ENCODE data around the gene C11orf54.
"Not testable (repeated sequence)": the region's sequence is repeated elsewhere in the genome, so short reads cannot be mapped to it uniquely, and the experiment has no call there.

Gene C11orf54

DNA sequence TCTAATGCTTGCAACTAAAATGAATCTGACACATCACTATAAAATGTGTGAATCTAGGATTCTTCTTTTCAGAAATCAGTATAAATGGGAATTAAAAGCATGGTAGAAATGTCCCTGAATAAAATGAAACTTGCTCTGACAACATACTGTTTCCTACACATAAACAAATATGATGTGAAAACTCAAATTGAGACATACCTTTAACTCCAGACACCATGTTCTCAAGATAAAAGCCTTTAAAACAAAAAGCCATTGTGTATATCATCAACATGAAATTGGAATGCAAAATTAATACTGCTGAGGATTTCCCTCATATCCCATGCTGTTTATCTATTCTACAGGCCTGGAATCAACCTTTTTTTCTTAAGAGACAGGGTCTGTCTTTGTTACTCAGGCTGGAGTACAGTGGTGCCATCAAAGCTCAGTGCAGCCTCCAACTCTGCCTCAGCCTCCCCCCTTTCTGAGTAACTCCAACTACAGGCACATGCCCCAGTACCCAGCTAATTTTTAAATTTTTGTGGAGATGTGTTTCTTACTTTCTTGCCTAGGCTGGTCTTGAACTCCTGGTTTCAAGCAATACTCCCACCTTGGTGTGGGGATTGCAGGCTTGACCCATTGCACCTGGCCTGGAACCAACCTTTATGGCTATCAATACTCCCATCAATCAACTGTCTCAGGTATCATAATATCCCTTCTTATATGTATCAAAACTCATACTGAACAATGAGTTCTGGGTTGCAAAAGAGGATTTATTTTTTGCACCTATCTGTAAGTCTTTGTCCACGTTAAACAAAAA is 6.8 kb upstream of the C11orf54 start:
- DNase-seq, result no peak

DNA sequence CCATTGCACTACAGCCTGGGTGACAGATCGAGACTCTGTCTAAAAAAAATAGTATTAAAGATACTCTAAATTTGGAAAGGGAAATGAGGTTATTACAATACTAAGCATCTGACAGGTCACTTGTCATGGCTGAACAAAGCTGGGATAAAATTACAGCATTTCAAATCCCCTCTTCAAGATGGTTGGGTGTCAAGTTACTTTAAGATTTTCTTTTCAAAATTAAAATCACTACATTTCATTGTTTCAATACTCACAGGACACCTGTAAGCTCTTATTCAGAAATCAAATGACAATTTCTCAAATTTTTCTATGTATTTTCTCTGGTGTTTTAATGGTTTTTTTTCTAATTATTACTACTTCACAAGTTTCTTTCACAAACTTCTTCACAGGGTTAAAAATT is 5.8 kb upstream of the C11orf54 start:
- DNase-seq, result no peak

DNA sequence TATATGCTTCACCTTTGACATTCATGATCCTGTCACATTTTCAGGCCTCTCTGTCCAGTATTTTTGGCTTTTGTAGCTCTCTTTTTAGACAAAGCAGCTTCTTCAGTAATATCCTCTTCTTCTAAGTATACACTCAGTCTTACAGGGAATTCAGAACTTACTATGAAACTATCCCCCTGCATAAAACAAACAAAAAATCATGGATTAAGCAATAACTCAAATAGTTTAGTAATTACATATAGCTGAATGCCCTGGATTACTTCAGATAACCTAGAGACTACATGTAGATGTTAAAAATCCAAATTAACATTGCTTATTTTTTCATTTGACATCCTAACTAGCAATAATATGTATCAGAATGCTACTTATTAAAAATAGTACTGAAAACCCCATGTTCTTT is 5.3 kb upstream of the C11orf54 start:
- DNase-seq, result no peak

DNA sequence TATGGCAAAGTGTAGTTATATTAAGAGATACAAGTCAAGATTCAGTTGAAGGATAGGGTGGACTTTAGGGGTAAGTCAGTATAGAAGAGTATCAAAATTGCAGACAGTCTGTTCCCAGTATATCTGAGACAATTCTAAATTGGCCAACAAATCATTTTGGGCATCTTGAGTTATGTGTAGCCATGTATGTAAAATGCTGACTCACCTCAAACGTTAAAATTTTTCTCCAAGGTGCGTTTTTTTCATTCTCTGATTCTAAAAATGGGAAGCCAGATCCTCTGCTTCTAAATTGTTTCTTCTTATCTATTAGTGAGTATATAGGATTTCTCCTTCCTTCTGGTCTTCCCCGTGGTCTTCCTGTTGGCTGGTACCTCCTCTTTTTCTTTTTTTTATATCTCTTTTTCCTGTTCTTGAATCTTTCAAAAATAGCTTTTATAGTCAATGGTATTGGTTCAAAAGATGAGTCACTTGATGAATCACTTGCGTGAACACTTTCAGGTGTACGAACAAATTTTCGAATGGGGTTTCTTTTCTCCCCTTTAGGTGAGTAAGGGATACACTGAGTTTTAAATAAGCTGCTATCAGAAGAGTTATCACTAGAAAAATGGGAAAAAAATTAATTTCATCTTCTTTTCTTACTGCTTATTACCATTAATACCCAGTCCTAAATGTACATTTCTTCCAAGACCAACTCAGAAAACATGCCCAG is 3.4 kb upstream of the C11orf54 start:
- DNase-seq, result no peak

DNA sequence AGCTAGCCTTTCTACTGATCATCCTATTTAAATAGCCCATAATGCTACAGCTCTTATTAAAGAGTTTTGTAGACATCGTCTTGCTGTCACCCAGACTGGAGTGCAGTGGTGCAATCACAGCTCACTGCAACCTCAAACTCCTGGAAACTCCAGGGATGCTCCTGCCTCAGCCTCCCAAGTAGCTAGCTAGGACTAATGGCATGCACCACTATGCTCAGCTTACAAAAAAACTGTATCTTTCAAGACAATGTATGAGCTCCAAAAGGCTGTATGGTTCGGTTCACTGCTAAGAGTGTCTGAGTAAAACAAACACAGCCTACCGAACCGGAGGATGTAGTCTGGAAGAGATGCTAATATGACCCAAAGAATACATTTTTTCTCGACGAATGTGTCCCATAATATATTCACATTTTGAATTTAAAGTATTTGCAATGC is 2.8 kb upstream of the C11orf54 start:
- no peak for DNase-seq

DNA sequence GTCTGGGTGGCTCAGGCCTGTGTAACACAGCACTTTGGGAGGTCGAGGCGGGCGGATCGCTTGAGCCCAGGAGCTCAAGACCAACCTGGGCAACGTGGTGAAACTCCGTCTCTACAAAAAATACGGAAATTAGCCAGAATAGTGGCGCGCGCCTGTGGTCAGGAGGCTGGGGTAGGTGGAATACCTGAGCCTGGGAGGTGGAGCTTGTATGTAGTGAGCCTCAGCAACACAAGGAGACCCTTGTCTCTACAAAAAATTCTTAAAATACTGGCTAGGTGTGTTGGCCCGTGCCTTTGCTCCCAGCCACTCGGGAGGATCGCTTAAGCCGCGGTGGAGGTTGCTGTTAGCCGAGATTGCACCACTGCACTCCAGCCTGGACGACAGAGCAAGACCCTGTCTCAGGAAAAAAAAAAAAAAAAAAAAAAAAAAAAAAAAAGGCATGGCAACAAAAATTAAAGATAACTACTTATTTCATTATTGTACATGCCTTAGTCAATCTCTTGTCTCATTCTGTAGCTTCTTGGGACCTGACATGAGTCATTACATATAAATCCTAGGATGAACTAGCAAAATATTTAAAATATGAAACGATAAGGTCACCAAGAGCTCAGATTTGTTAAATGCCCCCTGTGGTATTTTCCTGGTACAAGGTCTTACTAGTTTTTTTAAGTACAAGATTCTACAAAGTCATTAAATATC is 1.3 kb upstream of the C11orf54 start:
- peak; percentile 35 for DNase-seq

DNA sequence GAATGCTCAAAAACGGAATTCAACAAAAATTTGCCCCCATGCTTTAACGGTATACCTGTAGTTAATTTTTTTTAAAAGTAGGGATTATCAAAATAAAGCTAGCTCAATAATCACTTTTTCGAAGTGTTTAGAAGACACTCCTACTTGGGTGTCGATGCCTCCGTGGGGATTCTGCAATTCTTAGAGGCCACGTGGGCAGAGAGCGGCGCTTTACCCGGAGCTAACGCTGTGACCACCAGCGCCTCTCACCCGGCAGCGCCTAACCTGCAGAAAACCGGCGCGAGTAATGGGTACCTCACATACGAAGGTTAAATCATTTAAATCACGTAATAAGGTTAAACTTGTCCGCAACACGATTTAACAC is 760 bp upstream of the C11orf54 start:
- peak; percentile 35 for DNase-seq

DNA sequence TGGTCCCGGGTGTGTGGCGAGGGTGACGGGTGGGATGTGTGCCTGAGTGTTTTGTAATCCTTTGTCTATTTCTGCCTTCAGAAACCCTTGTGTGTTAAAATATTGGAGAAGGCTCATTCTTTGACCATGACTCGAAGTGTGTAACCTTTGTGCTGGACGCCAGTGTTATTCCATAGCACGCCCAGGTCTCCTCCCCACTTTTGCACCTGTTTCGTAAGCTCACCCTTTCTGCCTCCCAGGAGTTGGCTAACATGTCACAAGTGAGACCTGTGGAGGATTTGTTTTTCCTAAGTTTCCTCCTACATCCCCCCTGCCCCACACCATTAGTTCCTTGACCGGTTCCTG is 382 bp downstream of the C11orf54 start:
- no peak for DNase-seq

DNA sequence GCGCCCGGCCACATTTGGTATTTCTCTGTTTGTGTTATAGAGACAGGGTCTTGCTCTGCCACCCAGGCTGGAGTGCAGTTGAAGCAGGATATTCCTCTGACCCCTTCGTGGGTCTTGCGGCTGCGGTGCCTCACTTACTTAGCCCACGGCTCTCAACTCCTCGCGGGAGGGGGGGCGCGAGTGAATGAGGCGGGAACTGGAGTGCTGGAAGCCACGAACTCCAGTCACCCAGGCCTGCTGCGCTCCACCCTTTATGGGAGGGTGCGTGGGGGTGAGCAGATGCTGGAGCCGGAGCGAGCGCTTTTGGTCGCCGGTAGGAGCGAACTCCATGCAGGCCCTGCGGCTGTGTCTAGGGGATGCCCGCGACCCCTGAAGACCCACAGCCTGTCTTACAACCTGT is 1.8 kb downstream of the C11orf54 start:
- no peak for DNase-seq

DNA sequence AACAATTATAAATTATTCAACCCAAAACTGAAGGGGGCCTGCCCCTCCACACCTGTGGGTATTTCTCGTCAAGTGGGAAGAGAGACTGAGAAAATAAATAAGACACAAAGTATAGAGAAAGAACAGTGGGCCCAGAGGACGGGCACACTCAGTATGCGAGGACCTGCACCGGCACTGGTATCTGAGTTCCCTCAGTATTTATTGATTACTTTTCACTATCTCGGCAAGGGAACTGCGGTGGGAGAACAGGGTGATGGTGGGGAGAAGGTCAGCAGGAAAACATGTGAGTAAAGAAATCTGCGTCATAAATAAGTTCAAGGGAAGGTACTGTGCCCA is 3.2 kb downstream of the C11orf54 start:
- DNase-seq, result no peak

DNA sequence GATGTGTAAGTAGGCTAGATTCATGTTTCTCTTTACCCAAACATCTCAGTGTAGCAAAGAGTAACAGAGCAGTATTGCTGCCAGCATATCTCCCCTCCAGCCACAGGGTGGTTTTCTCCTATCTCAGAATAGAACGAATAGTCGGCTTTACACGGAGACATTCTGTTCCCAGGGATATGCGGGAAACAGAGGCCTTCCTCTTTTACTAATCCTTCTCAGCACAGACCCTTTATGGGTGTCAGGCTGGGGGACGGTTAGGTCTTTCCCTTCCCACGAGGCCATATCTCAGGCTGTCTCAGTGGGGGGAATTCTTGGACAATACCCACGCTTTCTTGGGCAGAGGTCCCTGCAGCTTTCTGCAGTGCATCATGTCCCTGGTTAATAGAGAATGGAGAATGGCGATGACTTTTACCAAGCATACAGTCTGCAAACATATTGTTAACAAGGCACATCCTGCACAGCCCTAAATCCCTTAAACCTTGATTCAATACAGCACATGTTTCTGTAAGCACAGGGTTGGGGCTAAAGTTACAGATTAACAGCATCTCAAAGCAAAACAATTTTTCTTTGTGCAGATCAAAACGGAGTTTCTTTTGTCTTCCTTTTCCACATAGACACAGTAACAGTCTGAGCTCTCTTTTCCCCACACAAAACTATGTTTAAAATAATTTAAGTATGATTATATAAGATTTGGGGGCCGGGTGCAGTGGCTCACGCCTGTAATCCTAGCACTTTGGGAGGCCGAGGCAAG is 3.7 kb downstream of the C11orf54 start:
- DNase-seq, result not testable (repeated sequence)

DNA sequence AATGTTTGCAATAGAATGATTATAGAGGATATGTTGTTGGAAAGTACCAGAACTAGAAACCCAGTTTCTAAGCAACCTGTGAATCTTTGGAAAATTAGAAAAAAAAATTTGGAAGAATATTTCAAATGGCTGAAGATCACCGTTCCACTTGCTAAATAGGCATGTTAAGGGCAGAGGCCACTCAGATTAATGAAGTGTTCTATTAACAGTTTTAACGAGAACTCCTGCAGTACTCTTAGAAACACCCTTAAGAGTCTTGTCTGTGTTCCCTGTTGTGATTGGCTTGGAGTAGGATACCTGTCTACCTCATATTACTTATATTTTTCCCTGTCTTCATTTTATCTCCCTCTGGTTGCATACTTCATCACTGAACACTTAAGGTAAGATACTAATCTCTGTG is 4.6 kb downstream of the C11orf54 start:
- no peak for DNase-seq

DNA sequence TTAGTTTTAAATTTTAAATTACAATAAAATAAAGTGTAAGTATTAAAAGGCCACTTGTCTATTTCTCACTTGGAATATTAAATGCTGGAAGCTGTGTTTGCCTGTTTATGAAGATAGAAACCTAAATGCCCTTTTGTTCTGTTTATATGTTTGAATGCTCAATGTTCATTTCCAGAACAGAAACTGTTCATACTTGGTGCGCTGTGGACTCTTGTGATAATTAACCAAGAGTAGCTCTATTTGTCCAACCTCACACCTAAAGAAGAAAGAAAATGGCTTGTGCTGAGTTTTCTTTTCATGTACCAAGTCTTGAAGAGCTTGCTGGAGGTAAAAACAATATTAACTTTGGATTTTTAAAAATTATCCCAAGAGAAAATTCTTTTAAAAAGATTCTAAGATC is 5.7 kb downstream of the C11orf54 start:
- DNase-seq, result no peak

DNA sequence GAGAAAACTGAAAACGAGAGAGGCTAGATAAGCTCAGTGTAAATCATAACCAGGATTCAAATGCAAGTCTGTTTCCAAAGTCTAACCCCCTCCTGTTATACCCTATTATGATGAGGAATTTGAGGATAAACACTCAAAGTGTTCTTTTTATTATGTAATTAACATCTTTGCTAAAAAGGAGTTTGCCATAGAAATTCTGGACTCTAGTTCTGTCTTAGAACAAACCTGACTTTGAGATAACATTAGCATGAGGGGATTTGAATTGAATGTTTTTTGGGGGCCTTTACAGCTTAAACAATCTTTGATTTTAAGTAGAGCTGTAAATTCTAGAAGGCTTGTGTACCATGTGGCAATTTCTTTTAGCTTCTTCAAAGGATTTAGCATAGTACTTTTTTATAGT is 9.5 kb downstream of the C11orf54 start:
- no peak for DNase-seq

DNA sequence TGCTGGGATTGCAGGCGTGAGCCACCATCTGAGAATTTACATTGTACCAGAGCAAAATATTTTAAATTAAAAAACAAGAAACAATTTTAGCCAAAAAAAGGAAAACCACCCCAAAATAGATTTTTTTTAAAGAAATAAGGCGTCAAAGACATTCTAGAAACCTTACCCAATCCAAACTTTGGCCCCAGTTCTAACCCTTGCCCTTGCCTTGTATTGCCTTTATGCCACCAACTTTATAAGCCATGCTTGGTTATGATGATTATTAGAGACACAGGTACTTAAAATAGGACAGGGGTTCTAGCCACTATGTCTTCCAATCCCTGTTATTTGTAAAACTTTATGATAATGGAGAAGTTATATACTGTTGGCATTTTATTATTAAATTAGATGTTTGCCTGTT is 11.8 kb downstream of the C11orf54 start:
- no peak for DNase-seq

DNA sequence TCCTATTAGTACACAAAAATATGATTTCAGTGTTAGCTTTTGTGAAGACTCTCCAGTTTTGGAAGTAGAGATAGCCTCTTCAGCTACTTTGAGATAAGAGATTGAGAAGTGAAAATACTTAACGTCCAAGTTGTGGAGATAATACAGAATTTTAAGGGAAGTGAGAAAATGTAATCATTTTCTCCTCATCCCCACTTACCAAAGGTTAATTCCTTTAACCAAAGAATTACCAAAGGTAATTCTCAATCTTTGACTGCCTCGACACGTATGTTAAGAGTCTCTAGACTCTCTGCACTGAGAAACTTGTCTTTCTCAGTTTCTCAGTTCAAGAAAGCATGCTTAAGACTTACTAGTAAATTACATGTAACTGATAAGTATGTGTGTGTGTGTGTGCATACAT is 15.3 kb downstream of the C11orf54 start:
- no peak for DNase-seq

DNA sequence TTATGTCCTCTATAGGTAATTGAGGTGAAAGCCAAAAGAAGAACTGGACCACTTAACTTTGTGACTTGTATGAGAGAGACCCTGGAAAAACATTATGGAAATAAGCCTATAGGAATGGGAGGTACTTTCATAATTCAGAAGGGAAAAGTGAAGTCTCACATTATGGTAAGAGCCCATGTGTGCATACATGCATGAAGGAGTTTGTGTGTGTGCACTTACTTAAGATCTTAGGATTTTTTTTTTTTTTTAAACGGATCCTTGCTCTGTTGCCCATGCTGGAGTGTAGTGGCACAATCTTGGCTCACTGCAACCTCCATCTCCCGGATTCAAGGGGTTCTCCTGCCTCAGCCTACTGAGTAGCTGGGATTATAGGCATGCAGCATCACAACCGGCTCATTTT is 15.8 kb downstream of the C11orf54 start:
- no peak for DNase-seq

DNA sequence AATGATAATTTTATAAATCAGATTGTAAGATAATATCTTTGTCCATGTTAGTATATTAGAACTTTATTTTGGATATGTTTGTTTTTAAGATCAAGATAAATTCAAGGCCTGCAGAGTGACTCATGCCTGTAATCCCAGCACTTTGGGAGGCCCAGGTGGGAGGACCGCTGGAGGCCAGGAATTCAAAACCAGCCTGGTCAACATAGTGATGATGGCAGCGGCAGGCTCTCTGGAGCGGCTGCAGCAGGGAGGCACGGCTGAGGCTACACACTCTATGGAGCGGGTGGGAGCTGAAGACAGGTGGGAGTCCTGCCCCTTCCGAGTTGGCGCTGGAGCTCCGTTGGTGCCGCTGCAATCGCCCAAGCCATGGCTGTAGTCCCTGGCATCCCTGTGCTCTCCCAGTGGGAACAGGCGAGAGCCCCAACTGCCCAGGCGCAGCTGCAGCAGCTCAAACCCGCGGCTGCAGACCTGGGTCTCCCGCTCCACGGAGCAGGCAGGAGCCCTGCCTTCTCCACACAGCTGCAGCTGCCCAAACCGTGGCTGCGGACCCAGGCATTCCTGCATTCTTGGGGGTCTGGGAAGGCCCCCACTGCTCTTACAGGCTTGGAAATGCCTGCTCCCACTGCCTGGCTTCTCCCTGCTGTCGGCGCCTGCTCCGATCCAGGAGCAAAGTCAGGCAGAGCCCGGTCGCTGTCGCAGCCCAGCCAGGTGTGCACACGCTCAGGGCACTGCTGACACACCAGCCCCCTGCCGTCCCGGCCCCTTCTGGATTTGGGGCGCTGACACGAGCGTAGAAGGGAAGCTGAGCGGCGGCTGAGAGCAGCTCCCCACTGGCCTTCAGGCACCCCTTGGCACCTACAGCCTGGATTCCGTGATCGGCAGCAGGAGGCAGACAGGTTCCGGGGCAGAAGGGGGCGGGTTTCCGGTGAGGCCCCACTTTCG is 16.7 kb downstream of the C11orf54 start:
- no peak for DNase-seq

DNA sequence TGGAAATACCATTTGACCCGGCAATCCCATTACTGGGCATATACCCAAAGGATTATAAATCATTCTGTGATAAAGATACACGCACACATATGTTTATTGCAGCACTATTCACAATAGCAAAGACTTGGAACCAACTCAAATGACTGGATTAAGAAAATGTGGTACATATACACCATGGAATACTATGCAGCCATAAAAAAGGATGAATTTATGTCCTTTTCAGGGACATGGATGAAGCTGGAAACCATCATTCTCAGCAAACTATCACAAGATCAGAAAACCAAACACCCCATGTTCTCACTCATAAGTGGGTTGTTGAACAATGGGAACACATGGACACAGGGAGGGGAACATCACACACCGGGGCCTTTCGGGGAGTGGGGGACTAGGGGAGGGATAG is 17.7 kb downstream of the C11orf54 start:
- DNase-seq, result not testable (repeated sequence)

DNA sequence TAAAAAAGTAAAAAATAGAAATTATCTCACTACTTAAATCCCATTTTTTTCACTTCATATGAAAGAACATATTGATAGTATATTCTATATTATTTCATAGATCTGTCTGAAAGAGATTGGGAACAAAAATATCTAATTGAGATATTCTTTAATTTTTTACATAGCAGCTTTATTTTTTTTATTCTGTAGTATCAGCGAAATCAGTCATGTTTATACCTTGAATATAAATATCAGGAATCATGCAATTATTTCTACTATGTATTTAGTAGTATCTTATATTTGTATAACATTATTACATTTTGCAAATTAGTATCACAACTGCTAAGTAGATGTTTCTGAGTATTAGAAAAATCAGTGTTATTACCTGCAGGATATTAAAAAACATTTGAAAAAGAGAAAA is 20.4 kb downstream of the C11orf54 start:
- no peak for DNase-seq

DNA sequence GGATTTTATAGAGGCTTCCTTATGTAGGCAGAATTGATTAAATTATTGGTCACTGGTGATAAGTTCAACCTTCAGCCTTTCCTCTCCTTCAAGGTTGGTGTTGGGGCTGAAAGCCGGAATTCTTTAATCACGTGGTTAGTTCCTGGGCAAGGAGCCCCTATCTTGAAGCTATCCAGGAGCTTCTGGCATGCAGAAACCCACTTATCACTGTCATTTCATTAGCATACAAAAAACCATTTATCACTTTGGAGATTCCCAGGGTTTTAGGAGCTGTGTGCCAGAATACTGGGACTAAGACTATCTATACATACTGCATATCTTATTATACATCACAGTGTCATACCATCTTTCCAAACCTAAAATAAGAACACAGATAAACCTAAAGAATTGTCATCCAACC is 24.1 kb downstream of the C11orf54 start:
- no peak for DNase-seq

DNA sequence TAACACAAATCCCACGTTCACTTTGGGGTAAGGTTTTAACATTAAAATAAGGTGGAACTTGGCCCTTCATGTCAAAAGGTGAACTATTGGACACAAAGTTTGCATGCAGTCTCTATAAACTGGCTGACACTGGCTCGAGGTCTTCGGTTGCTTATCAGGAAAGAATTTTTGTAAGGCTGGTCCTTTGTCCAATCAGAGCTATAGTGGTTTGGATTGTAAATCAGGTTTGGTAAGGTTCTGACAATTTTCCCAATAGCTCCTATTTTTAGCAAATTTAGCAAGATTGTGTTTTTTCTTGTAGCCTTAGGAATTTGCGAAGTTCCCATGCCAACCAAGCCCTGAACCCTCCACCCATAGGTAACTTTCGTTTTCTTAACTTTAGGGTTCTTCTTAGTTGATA is 25.0 kb downstream of the C11orf54 start:
- DNase-seq, result no peak
